Aorta (tissue), 5 donors: ENCODE data around the gene EP400. TPM values are rescaled to one million over a fixed set of nuclear protein-coding genes. Genes with fewer than 3 reads are reported as not detected.
A peak's percentile ranks its signal among the peaks of the same experiment; 100 is the strongest.

ENCODE experiments used
- ATAC-seq: fragments of 200-7000 bp; cut with Tn5 transposase; one replicate; pipeline ENCODE4 v1.9.1; 2022; ENCODE audit warnings: moderate library complexity; ENCODE audit not compliant: low FRiP score
- DNase-seq, 2 donors: peaks; one replicate each; pipeline ENCODE4 v3.0.0-alpha.2; 2020
- H3K27ac ChIP-seq, 2 donors: one replicate each; pipeline ENCODE4 v1.5.1; 2013; ENCODE audit warnings: low read length in 2 of 2, mild to moderate bottlenecking in 2 of 2, moderate library complexity in 2 of 2, control low read depth in 1 of 2, inconsistent platforms in 1 of 2, low read depth in 1 of 2
- H3K27me3 ChIP-seq, 2 donors: one replicate each; pipeline ENCODE4 v1.6.1; 2013; ENCODE audit warnings: control low read depth in 1 of 2, low read length in 1 of 2, mild to moderate bottlenecking in 1 of 2, moderate library complexity in 1 of 2; ENCODE audit not compliant: insufficient read depth in 2 of 2, control insufficient read depth in 1 of 2
- H3K36me3 ChIP-seq, 2 donors: one replicate each; pipeline ENCODE4 v1.6.1; 2013; ENCODE audit warnings: control low read depth in 1 of 2, low read length in 1 of 2, mild to moderate bottlenecking in 1 of 2; ENCODE audit not compliant: insufficient read depth in 2 of 2, control insufficient read depth in 1 of 2
- H3K4me1 ChIP-seq, 2 donors: one replicate each; pipeline ENCODE4 v1.6.1; 2013; ENCODE audit warnings: low read length in 2 of 2, control low read depth in 1 of 2, mild to moderate bottlenecking in 1 of 2, moderate library complexity in 1 of 2; ENCODE audit not compliant: insufficient read depth in 2 of 2, control insufficient read depth in 1 of 2
- H3K4me3 ChIP-seq, 2 donors: one replicate each; pipeline ENCODE4 v1.5.1; 2013; ENCODE audit warnings: low read length in 2 of 2, control low read depth in 1 of 2, mild to moderate bottlenecking in 1 of 2
- H3K9me3 ChIP-seq: one replicate; pipeline ENCODE4 v1.6.1; 2013; ENCODE audit warnings: mild to moderate bottlenecking, low read length; ENCODE audit not compliant: control insufficient read depth
- WGBS, 2 donors: extraction: QIAGEN DNeasy Blood & Tissue Kit; methylation state at CpG; one replicate each; pipeline ENCODE4 v1.1.7; 2013; 5-methylcytosine and 5-hydroxymethylcytosine counted together
- intact Hi-C, 2 donors: fragments of 100-400 bp; cut with DNase I; formaldehyde crosslinking; loops; one replicate each; pipeline versions ENCODE4 v1.14.2 to v1.15.0; 2022
- polyA plus RNA-seq, 2 donors: library from polyadenylated mRNA; stranded (reverse); fragments of 200-250 nt; gene quantifications; one replicate each; pipeline ENCODE4 v1.2.3, GENCODE V29; 2013
- total RNA-seq, 2 donors: library from RNA; stranded (reverse); fragmentation: NEBNext Ultra II Directional; extraction: Animal tissue kit (Norgen Biotek cat#: 25700); gene quantifications; one replicate each; pipeline ENCODE4 v1.2.1, GENCODE V29; 2021
- donor health status: healthy with polysubstance abuse.
- donor health status: Bipolar disorder and iron deficiency.
- donor health status: DM: no; HTN: no; CAD: no.
- donor health status: DM: no; HTN: no; CAD: no.
- donor health status: DM: yes; HTN: yes; CAD: no.

The EP400 gene
- total and polyA plus RNA-seq, 4 donors: 2.8 to 52.9 (median 28.1) TPM

DNA sequence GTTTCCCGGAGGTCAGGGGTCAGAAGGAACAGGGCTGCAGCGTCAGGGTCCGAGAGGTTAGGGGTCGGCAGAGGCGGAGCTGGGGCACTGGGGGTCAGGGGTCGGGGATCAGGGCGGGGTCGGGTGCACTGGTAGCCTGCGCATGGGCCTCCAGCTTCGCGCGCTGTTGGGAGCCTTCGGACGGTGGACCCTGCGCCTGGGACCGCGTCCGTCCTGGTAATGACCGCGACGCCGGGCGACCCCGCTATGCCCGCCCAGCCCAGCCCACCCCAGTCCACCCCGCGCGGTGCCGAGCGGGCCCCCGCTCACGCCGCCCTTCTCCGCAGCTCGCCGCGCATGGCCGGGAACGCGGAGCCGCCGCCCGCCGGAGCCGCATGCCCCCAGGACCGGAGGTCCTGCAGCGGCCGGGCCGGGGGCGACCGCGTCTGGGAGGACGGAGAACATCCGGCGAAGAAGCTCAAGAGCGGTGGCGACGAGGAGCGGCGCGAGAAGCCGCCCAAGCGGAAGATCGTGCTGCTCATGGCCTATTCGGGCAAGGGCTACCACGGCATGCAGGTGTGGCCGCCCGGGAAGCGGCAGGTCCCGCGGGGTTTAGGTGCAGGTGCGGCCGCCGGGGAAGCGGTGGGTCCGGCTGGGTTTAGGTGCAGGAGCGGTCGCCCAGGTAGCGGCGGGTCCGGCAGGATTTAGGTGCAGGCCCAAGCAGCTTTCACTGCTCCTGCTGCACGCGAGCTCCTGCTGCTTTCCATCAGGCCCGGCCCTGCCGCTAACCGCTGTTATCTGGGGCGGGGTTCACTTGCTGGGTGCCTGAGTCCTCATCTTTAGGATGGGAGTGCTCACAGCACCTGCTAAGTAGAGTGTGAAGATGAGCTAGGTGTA, 19.9 kb upstream of the EP400 start:
- H3K9me3 ChIP-seq: no peaks in the 10 kb centered on the region
- H3K4me3 ChIP-seq: peak overlapping the region; percentile 86 to 93
- ATAC-seq (peak; percentile 9), DNase-seq (no peak)
- 2% methylated on average over 63 to 87 of the region's 87 CpGs for WGBS, 2 donors
- H3K36me3 ChIP-seq: peaks cover 0 to 2% of the 10 kb centered on the region in 2 donors
- H3K27me3 ChIP-seq: no peaks in the 10 kb centered on the region
- H3K27ac ChIP-seq: no peak overlapping the region
- H3K4me1 ChIP-seq: no peaks in the 10 kb centered on the region
- intact Hi-C loops: loop anchor here in 1 of 2 donors (5.0 kb wide), 1 partner anchor 38 kb away; the partner anchor contains the start of gene ULK1

DNA sequence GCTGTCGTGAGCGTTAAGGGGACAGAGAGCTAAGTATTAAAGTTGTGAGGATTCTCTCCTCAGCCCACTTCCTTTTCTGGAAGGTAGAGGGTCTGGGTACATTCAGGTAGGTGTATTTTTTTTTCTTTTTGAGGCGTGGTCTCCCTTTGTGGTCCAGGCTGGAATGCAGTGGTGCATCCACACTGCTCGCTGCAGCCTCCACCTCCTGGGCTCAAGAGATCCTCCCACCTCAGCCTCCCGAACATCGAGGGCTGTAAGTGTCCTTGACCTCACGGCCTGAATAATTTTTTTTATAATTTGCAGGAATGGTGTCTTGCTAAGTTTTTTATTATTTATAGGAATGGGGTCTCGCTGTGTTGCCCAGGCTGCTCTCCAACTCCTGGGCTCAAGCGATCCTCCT, 19.2 kb upstream of the EP400 start:
- DNase-seq (no peak), ATAC-seq (no peak)
- Histone ChIP-seq H3K36me3 (peaks cover 0 to 2% of the 10 kb centered on the region in 2 donors), H3K27me3 (no peaks in the 10 kb centered on the region), H3K9me3 (no peaks in the 10 kb centered on the region), H3K4me3 (no peak overlapping the region), H3K4me1 (no peaks in the 10 kb centered on the region), H3K27ac (no peak overlapping the region)
- 87 to 89% methylated on average over 9 of the region's 9 CpGs for WGBS, 2 donors
- intact Hi-C loops: no loop called here

DNA sequence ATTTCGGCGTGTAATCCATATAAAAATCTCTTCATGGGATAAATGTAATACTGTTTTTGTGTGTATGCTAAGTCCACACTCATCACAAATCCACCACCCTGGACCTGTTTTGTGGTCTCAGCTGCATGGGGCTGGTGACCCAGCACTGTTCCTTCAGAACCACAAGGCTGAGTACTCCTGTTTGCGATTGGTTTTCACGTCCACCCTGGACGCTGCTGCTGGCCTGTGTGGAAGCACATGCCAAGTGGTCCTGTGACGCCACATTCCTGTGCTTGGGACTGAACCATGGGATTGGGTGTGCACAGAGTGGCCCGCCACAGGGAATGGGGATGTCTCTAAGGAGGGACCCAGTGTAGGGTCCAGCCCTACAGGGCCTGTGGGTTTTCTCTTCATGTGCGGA, 16.4 kb upstream of the EP400 start:
- no peaks in the 10 kb centered on the region for H3K27me3 ChIP-seq
- H3K9me3 ChIP-seq: no peaks in the 10 kb centered on the region

DNA sequence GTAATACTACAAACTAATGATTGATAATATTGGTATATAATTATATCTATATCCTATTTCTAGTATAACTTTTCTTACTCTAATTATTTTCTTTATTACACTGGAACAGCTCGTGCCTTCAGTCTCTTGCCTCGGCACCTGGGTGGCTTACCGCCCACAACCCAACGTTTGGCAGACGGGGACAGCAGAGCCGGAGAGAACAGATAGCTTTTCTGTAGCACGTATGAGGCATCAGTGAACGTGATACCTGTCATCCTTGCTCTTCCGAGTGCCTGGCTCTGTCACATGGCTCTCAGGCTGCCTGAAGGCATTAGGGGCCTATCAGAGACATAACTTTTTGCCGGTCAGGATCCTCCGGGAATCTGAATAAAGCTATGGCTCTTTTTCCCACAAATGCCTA, 15.2 kb upstream of the EP400 start:
- Histone ChIP-seq H3K27me3 (no peaks in the 10 kb centered on the region), H3K9me3 (no peaks in the 10 kb centered on the region), H3K36me3 (peaks cover 2% of the 10 kb centered on the region in 2 donors), H3K4me1 (no peaks in the 10 kb centered on the region), H3K27ac (no peak overlapping the region), H3K4me3 (no peak overlapping the region)
- 89 to 90% methylated on average over 11 of the region's 11 CpGs for WGBS, 2 donors
- no peak for ATAC-seq
- no peak for DNase-seq
- intact Hi-C loops: no loop called here

More for the DNA sequence above, 16.4 kb upstream of the EP400 start:
- peak in 1 of 2 donors; percentile 60 for DNase-seq
- Histone ChIP-seq H3K27ac (no peak overlapping the region), H3K4me1 (no peaks in the 10 kb centered on the region), H3K36me3 (peaks cover 2% of the 10 kb centered on the region in 2 donors), H3K4me3 (no peak overlapping the region)
- intact Hi-C loops: no loop called here
- no peak for ATAC-seq
- 94% methylated on average over 8 of the region's 8 CpGs for WGBS, 2 donors

DNA sequence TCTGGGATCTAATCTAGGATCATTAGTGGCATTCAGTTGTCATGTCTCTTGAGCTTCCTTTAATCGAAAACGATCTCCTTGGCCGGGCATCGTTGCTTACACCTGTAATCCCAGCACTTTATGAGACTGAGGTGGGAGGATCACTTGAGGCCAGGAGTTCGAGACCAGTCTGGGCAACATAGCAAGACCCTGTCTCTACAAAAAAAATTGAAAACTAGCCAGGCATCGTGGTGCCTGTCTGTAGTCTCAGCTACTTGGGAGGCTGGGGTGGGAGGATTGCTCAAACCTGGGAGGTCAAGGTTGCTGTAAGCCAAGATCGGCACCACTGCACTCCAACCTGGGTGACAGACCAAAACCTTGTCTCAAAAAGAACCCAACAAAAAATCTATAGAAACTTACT, 11.7 kb upstream of the EP400 start:
- DNase-seq (peak in 1 of 2 donors; percentile 27), ATAC-seq (no peak)
- H3K27ac ChIP-seq: no peak overlapping the region
- H3K4me1 ChIP-seq: no peaks in the 10 kb centered on the region
- no peak overlapping the region for H3K4me3 ChIP-seq
- intact Hi-C loops: no loop called here
- WGBS, 2 donors: 80 to 91% methylated on average over 7 of the region's 7 CpGs
- no peaks in the 10 kb centered on the region for H3K27me3 ChIP-seq
- no peaks in the 10 kb centered on the region for H3K9me3 ChIP-seq
- H3K36me3 ChIP-seq: peaks cover 2% of the 10 kb centered on the region in 2 donors

DNA sequence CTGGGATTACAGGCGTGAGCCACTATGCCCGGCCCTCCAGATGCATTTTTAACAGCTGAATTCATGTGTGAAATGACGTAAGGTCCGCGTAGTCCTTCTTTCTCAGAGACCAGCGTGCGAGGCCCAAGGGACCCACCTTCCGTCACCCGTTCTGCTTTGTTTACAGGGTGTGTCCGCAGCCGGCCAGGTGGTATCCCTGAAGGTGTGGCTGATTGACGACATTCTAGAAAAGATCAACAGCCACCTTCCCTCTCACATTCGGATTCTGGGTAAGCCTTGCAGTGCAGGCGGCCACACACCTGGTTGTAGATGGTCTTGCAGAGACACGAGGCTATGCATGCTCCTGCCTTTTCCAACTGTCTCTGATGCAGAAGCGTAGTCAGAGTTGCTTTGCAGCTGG, 10.7 kb upstream of the EP400 start:
- Histone ChIP-seq H3K9me3 (no peaks in the 10 kb centered on the region), H3K27me3 (no peaks in the 10 kb centered on the region), H3K27ac (no peak overlapping the region), H3K4me1 (no peaks in the 10 kb centered on the region), H3K4me3 (no peak overlapping the region), H3K36me3 (peaks cover 2% of the 10 kb centered on the region in 2 donors)
- intact Hi-C loops: no loop called here
- WGBS, 2 donors: 93 to 94% methylated on average over 16 of the region's 16 CpGs
- DNase-seq (peak in 1 of 2 donors; percentile 54), ATAC-seq (no peak)

DNA sequence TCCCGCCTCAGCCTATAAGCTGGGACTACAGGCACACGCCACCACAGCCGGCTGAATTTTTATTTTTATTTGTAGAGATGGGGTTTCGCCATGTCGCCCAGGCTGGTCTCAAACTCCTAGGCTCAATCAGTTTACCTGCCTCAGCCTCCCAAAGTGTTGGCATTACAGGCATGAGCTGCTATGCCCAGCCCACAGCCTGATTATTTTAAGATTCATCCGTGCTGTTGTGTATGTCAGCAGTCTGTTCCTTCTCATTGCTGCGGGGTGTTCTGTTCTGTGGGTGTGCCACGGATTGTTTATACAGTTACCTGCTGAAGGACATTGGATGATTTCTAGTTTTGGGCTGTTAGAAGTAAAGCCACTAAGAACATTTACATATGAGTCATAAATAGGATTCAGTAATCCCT, 9.6 kb upstream of the EP400 start:
- no peak for ATAC-seq
- no peak for DNase-seq
- H3K27ac ChIP-seq: no peak overlapping the region
- H3K27me3 ChIP-seq: no peaks in the 10 kb centered on the region
- H3K9me3 ChIP-seq: no peaks in the 10 kb centered on the region
- intact Hi-C loops: loop anchor here in 1 of 2 donors (10.0 kb wide), 1 partner anchor 225 kb away; the partner anchor contains the start of gene SFSWAP
- WGBS, 2 donors: 87 to 89% methylated on average over 8 of the region's 8 CpGs
- H3K4me3 ChIP-seq: no peak overlapping the region
- H3K4me1 ChIP-seq: no peaks in the 10 kb centered on the region
- H3K36me3 ChIP-seq: peaks cover 0 to 2% of the 10 kb centered on the region in 2 donors

DNA sequence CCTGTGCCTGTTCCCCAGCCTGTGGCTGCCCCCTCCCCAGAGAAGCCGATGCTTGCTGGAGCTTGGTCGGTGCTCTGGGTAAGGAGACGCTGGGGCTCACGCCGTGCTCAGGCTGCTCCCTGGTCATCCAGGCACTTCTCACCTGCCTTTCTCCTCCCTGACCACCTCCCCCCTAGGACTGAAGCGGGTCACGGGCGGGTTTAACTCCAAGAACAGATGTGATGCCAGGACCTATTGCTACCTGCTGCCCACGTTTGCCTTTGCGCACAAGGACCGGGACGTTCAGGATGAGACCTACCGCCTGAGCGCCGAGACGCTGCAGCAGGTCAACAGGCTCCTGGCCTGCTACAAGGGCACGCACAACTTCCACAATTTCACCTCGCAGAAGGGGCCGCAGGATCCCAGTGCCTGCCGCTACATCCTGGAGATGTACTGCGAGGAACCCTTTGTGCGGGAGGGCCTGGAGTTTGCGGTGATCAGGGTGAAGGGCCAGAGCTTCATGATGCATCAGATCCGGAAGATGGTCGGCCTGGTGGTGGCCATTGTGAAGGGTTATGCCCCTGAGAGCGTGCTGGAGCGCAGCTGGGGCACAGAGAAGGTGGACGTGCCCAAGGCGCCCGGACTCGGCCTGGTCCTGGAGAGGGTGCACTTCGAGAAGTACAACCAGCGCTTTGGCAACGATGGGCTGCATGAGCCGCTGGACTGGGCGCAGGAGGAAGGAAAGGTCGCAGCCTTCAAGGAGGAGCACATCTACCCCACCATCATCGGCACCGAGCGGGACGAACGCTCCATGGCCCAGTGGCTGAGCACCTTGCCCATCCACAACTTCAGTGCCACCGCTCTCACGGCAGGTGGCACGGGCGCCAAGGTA, 8.4 kb upstream of the EP400 start:
- DNase-seq: peak in 1 of 2 donors; percentile 71
- H3K36me3 ChIP-seq: no peaks in the 10 kb centered on the region

More for the DNA sequence above, 8.4 kb upstream of the EP400 start:
- intact Hi-C loops: loop anchor here in 1 of 2 donors (10.0 kb wide), 1 partner anchor 227 kb away; the partner anchor contains the start of gene SFSWAP
- Histone ChIP-seq H3K27me3 (no peaks in the 10 kb centered on the region), H3K27ac (no peak overlapping the region), H3K4me3 (no peak overlapping the region), H3K9me3 (no peaks in the 10 kb centered on the region), H3K4me1 (no peaks in the 10 kb centered on the region)
- no peak for ATAC-seq
- 95% methylated on average over 46 of the region's 46 CpGs for WGBS, 2 donors
